Gastroesophageal sphincter (tissue), 3 donors: ENCODE results near the gene CTBP1.

Experiments used
- POLR2A ChIP-seq, 2 donors: fragments of 450-650 bp; IDR thresholded peaks; one replicate each; pipeline ENCODE4 v1.6.1; 2017; ENCODE audit warnings: antibody characterized with exemption in 2 of 2, mild to moderate bottlenecking in 2 of 2, moderate library complexity in 1 of 2
- POLR2AphosphoS5 ChIP-seq: sonication (generic); formaldehyde crosslinking; IDR thresholded peaks from one replicate; pipeline ENCODE4 v1.6.1; 2017; ENCODE audit warnings: antibody characterized with exemption
- TF ChIP-seq, protein P1 (sequence below), 4 experiments: fragments of 200-600 bp in 2 of 4; fragments of 450-650 bp in 2 of 4; sonication (generic) in 1 of 4; IDR thresholded peaks; one replicate each; pipeline ENCODE4 v1.5.1; 2017 to 2019; ENCODE audit warnings: antibody characterized with exemption in 4 of 4, mild to moderate bottlenecking in 2 of 4, moderate library complexity in 2 of 4

GRCh38 chr4:1297456-1298325, 48.8 kb upstream of the CTBP1 start:
- TF ChIP-seq POLR2A (IDR thresholded peaks at IDR 0.05): no peak
- TF ChIP-seq, protein P1, sequence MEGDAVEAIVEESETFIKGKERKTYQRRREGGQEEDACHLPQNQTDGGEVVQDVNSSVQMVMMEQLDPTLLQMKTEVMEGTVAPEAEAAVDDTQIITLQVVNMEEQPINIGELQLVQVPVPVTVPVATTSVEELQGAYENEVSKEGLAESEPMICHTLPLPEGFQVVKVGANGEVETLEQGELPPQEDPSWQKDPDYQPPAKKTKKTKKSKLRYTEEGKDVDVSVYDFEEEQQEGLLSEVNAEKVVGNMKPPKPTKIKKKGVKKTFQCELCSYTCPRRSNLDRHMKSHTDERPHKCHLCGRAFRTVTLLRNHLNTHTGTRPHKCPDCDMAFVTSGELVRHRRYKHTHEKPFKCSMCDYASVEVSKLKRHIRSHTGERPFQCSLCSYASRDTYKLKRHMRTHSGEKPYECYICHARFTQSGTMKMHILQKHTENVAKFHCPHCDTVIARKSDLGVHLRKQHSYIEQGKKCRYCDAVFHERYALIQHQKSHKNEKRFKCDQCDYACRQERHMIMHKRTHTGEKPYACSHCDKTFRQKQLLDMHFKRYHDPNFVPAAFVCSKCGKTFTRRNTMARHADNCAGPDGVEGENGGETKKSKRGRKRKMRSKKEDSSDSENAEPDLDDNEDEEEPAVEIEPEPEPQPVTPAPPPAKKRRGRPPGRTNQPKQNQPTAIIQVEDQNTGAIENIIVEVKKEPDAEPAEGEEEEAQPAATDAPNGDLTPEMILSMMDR (IDR thresholded peaks at IDR 0.05): no peak
- no peak for TF ChIP-seq POLR2AphosphoS5
